HepG2 (cell line): Measurements from ENCODE around the gene NINJ2. TPM values are rescaled to one million over a fixed set of nuclear protein-coding genes. Genes with fewer than 3 reads are reported as not detected.
A peak's percentile ranks its signal among the peaks of the same experiment; 100 is the strongest.

ENCODE experiments used
- ATAC-seq: fragments of 200-7000 bp; cut with Tn5 transposase; 3 replicates; pipeline ENCODE4 v1.9.1; 2020; ENCODE audit warnings: mild to moderate bottlenecking, moderate library complexity
- BruUV-seq: library from RNA; stranded (reverse); fragments of 400-500 nt; replicated peaks from 2 replicates; lab custom pipeline; 2021; lab: Mats Ljungman, UMichigan
- CTCF ChIA-PET: fragments of 300-600 bp; formaldehyde crosslinking; extraction: SDS; loops from one replicate; lab custom pipeline; 2021; ENCODE audit warnings: low total read pairs, inconsistent platforms, low intra/inter-chr PET ratio; lab: Yijun Ruan, JAX
- POLR2A ChIA-PET: fragments of 350-600 bp; sonication (Branson Sonifier 250); formaldehyde crosslinking; loops from one replicate; lab custom pipeline; 2020; ENCODE audit warnings: antibody characterized with exemption, inconsistent platforms; lab: Yijun Ruan, JAX
- DNase-seq: peaks from one replicate; pipeline ENCODE4 v3.0.0-alpha.2; 2015; ENCODE audit warnings: low spot score
- FAIRE-seq: peaks from 3 replicates; lab custom pipeline; 2011; peaks lifted over from hg19 to GRCh38; lab: Jason Lieb, UNC
- H2AFZ ChIP-seq: one replicate; pipeline ENCODE4 v1.6.1; 2011; ENCODE audit warnings: low read length, inconsistent platforms
- H3K27ac ChIP-seq: fragments of 300-600 bp; 3 replicates; pipeline ENCODE4 v1.8.0; 2011; ENCODE audit warnings: mixed run types, mild to moderate bottlenecking, mixed read lengths, low read length, inconsistent platforms; ENCODE audit not compliant: insufficient read depth; ENCODE audit errors: extremely low read length
- H3K27me3 ChIP-seq, 2 experiments: fragments of 200-600 bp in 1 of 2; 2 replicates in 1 of 2; 3 replicates in 1 of 2; pipeline versions ENCODE4 v1.6.0 to v1.8.0; 2011; ENCODE audit warnings: low read length in 2 of 2, mild to moderate bottlenecking in 2 of 2, moderate library complexity in 2 of 2, inconsistent platforms in 1 of 2; ENCODE audit not compliant: insufficient read depth in 2 of 2, control insufficient read depth in 1 of 2
- H3K36me3 ChIP-seq, 2 experiments: fragments of 200-600 bp in 1 of 2; replicated peaks in 1 of 2; 2 replicates in 1 of 2; 3 replicates in 1 of 2; pipeline versions ENCODE4 v1.5.1 to v1.8.0; 2011; ENCODE audit warnings: low read length in 2 of 2, inconsistent platforms in 1 of 2; ENCODE audit not compliant: insufficient read depth in 2 of 2, control insufficient read depth in 1 of 2
- H3K4me1 ChIP-seq: 2 replicates; pipeline ENCODE4 v1.5.1; 2012; ENCODE audit warnings: low read length, inconsistent platforms; ENCODE audit not compliant: insufficient read depth
- H3K4me2 ChIP-seq: 2 replicates; pipeline ENCODE4 v1.6.0; 2011; ENCODE audit warnings: low read depth, low read length, inconsistent platforms
- H3K4me3 ChIP-seq, 3 experiments: fragments of 200-600 bp in 1 of 3; sonication (generic), shearing (Covaris generic) in 1 of 3; replicated peaks in 1 of 3; 2 replicates each; pipeline ENCODE4 v1.5.1; 2011 to 2016; ENCODE audit warnings: low read length in 3 of 3, inconsistent platforms in 2 of 3, low read depth in 2 of 3, mild to moderate bottlenecking in 2 of 3, control low read depth in 1 of 3, mixed read lengths in 1 of 3; ENCODE audit not compliant: insufficient read depth in 1 of 3
- H3K79me2 ChIP-seq: one replicate; pipeline ENCODE4 v1.6.1; 2011; ENCODE audit warnings: low read length, inconsistent platforms; ENCODE audit not compliant: insufficient read depth
- H3K9ac ChIP-seq: 2 replicates; pipeline ENCODE4 v1.6.0; 2011; ENCODE audit warnings: mild to moderate bottlenecking, low read depth, low read length, inconsistent platforms; ENCODE audit not compliant: insufficient read depth
- H3K9me3 ChIP-seq: 2 replicates; pipeline ENCODE4 v1.5.1; 2012; ENCODE audit warnings: mild to moderate bottlenecking, low read length
- H4K20me1 ChIP-seq: 2 replicates; pipeline ENCODE4 v1.6.0; 2011; ENCODE audit warnings: inconsistent platforms, mild to moderate bottlenecking, low read length, moderate library complexity; ENCODE audit not compliant: insufficient read depth
- FOXC1 ChIP-seq: sonication (generic); formaldehyde crosslinking; IDR thresholded peaks from 2 replicates; pipeline ENCODE4 v1.8.0; 2022; ENCODE audit warnings: mild to moderate bottlenecking, missing genetic modification reagents, borderline replicate concordance
- HMGXB4 ChIP-seq, 2 experiments: sonication (generic) in 1 of 2; formaldehyde crosslinking in 1 of 2; IDR thresholded peaks; 2 replicates each; pipeline versions ENCODE4 v1.4.0 to v1.6.1; 2018 to 2020; ENCODE audit warnings: missing genetic modification reagents in 2 of 2, borderline replicate concordance in 1 of 2, low read depth in 1 of 2, mild to moderate bottlenecking in 1 of 2, missing biosample characterization in 1 of 2
- MXD3 ChIP-seq: IDR thresholded peaks from 2 replicates; pipeline ENCODE4 v1.6.1; 2016; ENCODE audit warnings: mild to moderate bottlenecking, missing biosample characterization, missing genetic modification reagents
- PCBP1 ChIP-seq: fragments of 200-400 bp; formaldehyde crosslinking; IDR thresholded peaks from 2 replicates; pipeline ENCODE4 v1.6.1; 2017; ENCODE audit warnings: mild to moderate bottlenecking, low read depth, low read length, borderline replicate concordance
- TAF1 ChIP-seq: sonication (generic); formaldehyde crosslinking; IDR thresholded peaks from 2 replicates; pipeline ENCODE4 v1.4.0; 2020; ENCODE audit warnings: missing genetic modification reagents
- ZNF207 ChIP-seq: fragments of 450-650 bp; IDR thresholded peaks from 2 replicates; pipeline ENCODE4 v1.6.1; 2016; ENCODE audit warnings: antibody characterized with exemption, borderline replicate concordance
- ZNF225 ChIP-seq: sonication (generic); formaldehyde crosslinking; IDR thresholded peaks from 2 replicates; pipeline ENCODE4 v1.4.0; 2020; ENCODE audit warnings: mild to moderate bottlenecking, missing genetic modification reagents
- ZNF337 ChIP-seq: sonication (generic); formaldehyde crosslinking; IDR thresholded peaks from 2 replicates; pipeline ENCODE4 v1.5.1; 2020; ENCODE audit warnings: missing genetic modification reagents, low read depth, mild to moderate bottlenecking, borderline replicate concordance
- ZNF343 ChIP-seq: sonication (generic); formaldehyde crosslinking; IDR thresholded peaks from 2 replicates; pipeline ENCODE4 v1.4.0; 2020; ENCODE audit warnings: mild to moderate bottlenecking, missing genetic modification reagents
- ZNF614 ChIP-seq: IDR thresholded peaks from 2 replicates; pipeline ENCODE4 v1.6.1; 2018; ENCODE audit warnings: missing biosample characterization, missing genetic modification reagents, inconsistent platforms, borderline replicate concordance
- WGBS: methylation state at CpG from one replicate; pipeline ENCODE4 v1.1.6; 2017; ENCODE audit warnings: low lambda C conversion rate; 5-methylcytosine and 5-hydroxymethylcytosine counted together
- in situ Hi-C: cut with HindIII; loops from 2 replicates; pipeline ENCODE4 v1.10.0; 2017; ENCODE audit warnings: low pct_unique_long_range_greater_than_20kb; ENCODE audit not compliant: extremely low pct_ligation_motif_present
- intact Hi-C: fragments of 100-400 bp; cut with micrococcal nuclease; formaldehyde crosslinking; loops from one replicate; pipeline ENCODE4 v1.10.0; 2022; ENCODE audit not compliant: unreplicated experiment
- polyA plus RNA-seq, 8 experiments: library from polyadenylated mRNA; depleted of rRNA in 3 of 8; stranded (reverse) in 7 of 8; unstranded in 1 of 8; fragments of >200 nt; fragmentation: Illumina TruSeq in 4 of 8; extraction: Trizol in 4 of 8; gene quantifications; 2 replicates each; pipeline versions ENCODE4 v1.2.1 to v1.2.3, GENCODE V29; 2011 to 2016; ENCODE audit warnings: low read depth in 4 of 8, missing spikeins in 1 of 8, mixed read lengths in 1 of 8; ENCODE audit not compliant: insufficient read depth in 1 of 8
- total RNA-seq, 5 experiments: library from RNA; depleted of rRNA; stranded (reverse); fragments of >200 nt; fragmentation: Illumina TruSeq; extraction: Trizol; gene quantifications; 2 replicates each; pipeline ENCODE4 v1.2.3, GENCODE V29; 2016; ENCODE audit warnings: low read depth in 1 of 5

The NINJ2 gene
- total and polyA plus RNA-seq, 2 of the 13 experiments (the other 11 are each of a cell fraction or from before 2014, with no cell fraction given): 0.62 to 3.8 TPM

GRCh38 chr12:547883-548470 is 115.3 kb downstream of the NINJ2 start:
- Histone ChIP-seq H3K4me1 (no peaks in the 10 kb centered on the region), H3K9ac (no peak overlapping the region), H3K4me2 (no peak overlapping the region), H3K27me3 (no peaks in the 10 kb centered on the region), H4K20me1 (no peaks in the 10 kb centered on the region), H3K4me3 (no peak overlapping the region), H2AFZ (no peak overlapping the region), H3K27ac (no peak overlapping the region), H3K36me3 (no peaks in the 10 kb centered on the region), H3K9me3 (no peaks in the 10 kb centered on the region), H3K79me2 (no peaks in the 10 kb centered on the region)
- intact Hi-C loops (loop anchor here (5.0 kb wide), 1 partner anchor 96 kb away; no protein-coding TSS in a partner anchor), in situ Hi-C loops (no loop called here)
- DNase-seq (no peak), ATAC-seq (no peak), FAIRE-seq (no peak)
- BruUV-seq: no TSS peak
- TF ChIP-seq ZNF337 (CRISPR knock-in tag) (no peak), MXD3 (CRISPR knock-in tag) (no peak), ZNF207 (no peak), ZNF614 (CRISPR knock-in tag) (no peak)
- 64% methylated on average over 12 of the region's 13 CpGs for WGBS
- CTCF ChIA-PET: interaction anchor here (0.7 to 4.6 kb wide), 2 partner anchors 21 to 94 kb away, joined by 3 to 227 read pairs; partner anchors contain the start of gene B4GALNT3
- POLR2A ChIA-PET: no interaction called here

- DNase-seq (peak; percentile 33), FAIRE-seq (no peak), ATAC-seq (peak; percentile 87)
- Histone ChIP-seq H3K9me3 (no peaks in the 10 kb centered on the region), H3K4me3 (no peak overlapping the region), H4K20me1 (no peaks in the 10 kb centered on the region), H3K79me2 (no peaks in the 10 kb centered on the region), H3K4me2 (0 out of 2 replicates have a peak overlapping the region, but pooled peaks have one; percentile 10), H3K36me3 (no peaks in the 10 kb centered on the region), H3K27ac (no peak overlapping the region), H3K9ac (no peak overlapping the region), H3K4me1 (no peaks in the 10 kb centered on the region), H3K27me3 (no peaks in the 10 kb centered on the region), H2AFZ (no peak overlapping the region)
- POLR2A ChIA-PET: no interaction called here
- CTCF ChIA-PET: interaction anchor here (0.7 to 4.6 kb wide), 4 partner anchors 16 to 105 kb away, joined by 3 to 227 read pairs (median 6); partner anchors contain the start of gene B4GALNT3
- BruUV-seq: no TSS peak
- 48% methylated on average over 27 of the region's 44 CpGs for WGBS
- in situ Hi-C loops: no loop called here
- intact Hi-C loops: loop anchor here (5.0 kb wide), 1 partner anchor 95 kb away; no protein-coding TSS in a partner anchor
- TF ChIP-seq TAF1: no peak
- TF ChIP-seq ZNF225 (CRISPR knock-in tag): 0 out of 2 replicates have a peak, but pooled peaks have one; percentile 26
- peak; percentile 57 to 62; a peak in 2 of 4 replicates for TF ChIP-seq HMGXB4 (CRISPR knock-in tag; IDR thresholded peaks at IDR 0.05; ENCODE audit: borderline replicate concordance in 1 of 2, low read depth in 1 of 2)
- peak; percentile 78; the same call in 1 of the 2 replicates for TF ChIP-seq PCBP1
- peak; percentile 46; the same call in 1 of the 2 replicates for TF ChIP-seq FOXC1 (CRISPR knock-in tag)
- no peak for TF ChIP-seq ZNF343 (CRISPR knock-in tag)
Measured at GRCh38 chr12:546920-547845, 116.1 kb downstream of the NINJ2 start.
